ENCODE data around the gene NACC2.
"Not testable (repeated sequence)": the region's sequence is repeated elsewhere in the genome, so short reads cannot be mapped to it uniquely, and the experiment has no call there.

DNA sequence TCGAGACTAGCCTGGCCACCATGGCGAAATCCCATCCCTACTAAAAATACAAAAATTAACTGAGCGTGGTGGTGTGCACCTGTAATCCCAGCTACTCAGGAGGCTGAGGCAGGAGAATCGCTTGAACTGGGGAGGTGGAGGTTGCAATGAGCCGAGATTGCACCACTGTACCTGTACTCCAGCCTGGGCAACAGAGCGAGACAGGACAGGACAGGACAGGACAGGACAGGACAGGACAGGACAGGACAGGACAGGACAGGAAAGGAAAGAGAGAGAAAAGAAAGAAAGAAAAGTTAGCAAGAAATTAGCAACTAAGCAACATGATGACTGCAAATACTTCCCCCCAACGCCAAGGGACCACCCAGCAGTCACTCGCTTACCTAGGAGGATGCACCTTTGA lies 33.2 kb downstream of the NACC2 start:
- TF ChIP-seq, protein P1, sequence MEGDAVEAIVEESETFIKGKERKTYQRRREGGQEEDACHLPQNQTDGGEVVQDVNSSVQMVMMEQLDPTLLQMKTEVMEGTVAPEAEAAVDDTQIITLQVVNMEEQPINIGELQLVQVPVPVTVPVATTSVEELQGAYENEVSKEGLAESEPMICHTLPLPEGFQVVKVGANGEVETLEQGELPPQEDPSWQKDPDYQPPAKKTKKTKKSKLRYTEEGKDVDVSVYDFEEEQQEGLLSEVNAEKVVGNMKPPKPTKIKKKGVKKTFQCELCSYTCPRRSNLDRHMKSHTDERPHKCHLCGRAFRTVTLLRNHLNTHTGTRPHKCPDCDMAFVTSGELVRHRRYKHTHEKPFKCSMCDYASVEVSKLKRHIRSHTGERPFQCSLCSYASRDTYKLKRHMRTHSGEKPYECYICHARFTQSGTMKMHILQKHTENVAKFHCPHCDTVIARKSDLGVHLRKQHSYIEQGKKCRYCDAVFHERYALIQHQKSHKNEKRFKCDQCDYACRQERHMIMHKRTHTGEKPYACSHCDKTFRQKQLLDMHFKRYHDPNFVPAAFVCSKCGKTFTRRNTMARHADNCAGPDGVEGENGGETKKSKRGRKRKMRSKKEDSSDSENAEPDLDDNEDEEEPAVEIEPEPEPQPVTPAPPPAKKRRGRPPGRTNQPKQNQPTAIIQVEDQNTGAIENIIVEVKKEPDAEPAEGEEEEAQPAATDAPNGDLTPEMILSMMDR (IDR thresholded peaks at IDR 0.05; ENCODE audit: extremely low read depth in 1 of 2, insufficient read depth in 1 of 2, low read depth in 1 of 2, low read length in 2 of 2), result not testable (repeated sequence)
- TF ChIP-seq POLR2A (IDR thresholded peaks at IDR 0.05; ENCODE audit: low read depth, low read length); MYC (IDR thresholded peaks at IDR 0.05; ENCODE audit: low read depth, low read length); EZH2 (IDR thresholded peaks at IDR 0.05; ENCODE audit: borderline replicate concordance, low read depth, low read length, severe bottlenecking); FOS (IDR thresholded peaks at IDR 0.05; ENCODE audit: borderline replicate concordance, insufficient read depth, low read length): not testable (repeated sequence)
- TF ChIP-seq, protein P2, sequence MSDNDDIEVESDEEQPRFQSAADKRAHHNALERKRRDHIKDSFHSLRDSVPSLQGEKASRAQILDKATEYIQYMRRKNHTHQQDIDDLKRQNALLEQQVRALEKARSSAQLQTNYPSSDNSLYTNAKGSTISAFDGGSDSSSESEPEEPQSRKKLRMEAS (IDR thresholded peaks at IDR 0.05; ENCODE audit: insufficient read depth, insufficient read length), result not testable (repeated sequence)
